WTC11 (cell line): ENCODE data around the gene CTBP1.

Source experiments
- FOXJ3 ChIP-seq: sonication (generic); formaldehyde crosslinking; IDR thresholded peaks from 2 replicates; pipeline ENCODE4 v1.9.0; 2021; ENCODE audit warnings: missing genetic modification reagents, mild to moderate bottlenecking, borderline replicate concordance
- TF ChIP-seq, protein P1 (sequence below): fragments of 200-600 bp; IDR thresholded peaks from 2 replicates; pipeline ENCODE4 v1.8.0; 2022; ENCODE audit warnings: antibody characterized with exemption

DNA sequence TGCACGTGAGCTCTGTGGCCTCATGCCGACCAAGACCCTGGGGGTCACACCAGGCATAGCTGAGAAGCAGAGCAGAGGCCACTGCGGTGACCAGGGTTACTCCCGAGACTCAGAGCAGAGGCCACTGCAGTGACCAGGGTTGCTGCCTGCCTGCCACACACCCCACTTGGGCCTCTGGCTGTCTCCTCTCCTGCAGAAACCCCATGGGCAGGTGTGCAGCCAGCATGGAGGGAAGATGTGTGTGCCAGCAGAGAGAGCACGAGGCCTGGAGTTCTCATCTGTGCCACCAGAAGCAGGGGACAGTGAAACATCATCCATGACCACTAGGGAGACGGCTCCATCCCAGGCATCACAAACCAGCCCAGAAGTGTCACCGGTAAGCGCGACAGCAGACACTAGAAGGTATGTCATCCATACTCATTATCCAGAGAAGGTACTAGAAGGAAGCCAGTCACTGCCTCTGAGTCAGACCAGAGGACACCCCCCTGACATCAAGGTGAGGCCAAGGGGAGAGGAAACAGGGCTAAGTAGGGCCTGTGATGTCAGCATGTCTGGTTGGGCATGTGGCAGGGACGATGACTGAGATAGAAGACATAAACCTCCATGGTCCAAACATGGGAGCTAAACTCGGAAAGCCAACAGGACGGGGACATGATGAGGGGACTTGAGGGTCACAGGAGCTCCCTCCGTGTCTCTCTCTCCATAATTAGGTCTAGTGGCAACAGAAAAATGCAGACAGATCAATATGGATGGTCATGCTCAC, 52.3 kb downstream of the CTBP1 start:
- no peak for TF ChIP-seq FOXJ3
- TF ChIP-seq, protein P1, sequence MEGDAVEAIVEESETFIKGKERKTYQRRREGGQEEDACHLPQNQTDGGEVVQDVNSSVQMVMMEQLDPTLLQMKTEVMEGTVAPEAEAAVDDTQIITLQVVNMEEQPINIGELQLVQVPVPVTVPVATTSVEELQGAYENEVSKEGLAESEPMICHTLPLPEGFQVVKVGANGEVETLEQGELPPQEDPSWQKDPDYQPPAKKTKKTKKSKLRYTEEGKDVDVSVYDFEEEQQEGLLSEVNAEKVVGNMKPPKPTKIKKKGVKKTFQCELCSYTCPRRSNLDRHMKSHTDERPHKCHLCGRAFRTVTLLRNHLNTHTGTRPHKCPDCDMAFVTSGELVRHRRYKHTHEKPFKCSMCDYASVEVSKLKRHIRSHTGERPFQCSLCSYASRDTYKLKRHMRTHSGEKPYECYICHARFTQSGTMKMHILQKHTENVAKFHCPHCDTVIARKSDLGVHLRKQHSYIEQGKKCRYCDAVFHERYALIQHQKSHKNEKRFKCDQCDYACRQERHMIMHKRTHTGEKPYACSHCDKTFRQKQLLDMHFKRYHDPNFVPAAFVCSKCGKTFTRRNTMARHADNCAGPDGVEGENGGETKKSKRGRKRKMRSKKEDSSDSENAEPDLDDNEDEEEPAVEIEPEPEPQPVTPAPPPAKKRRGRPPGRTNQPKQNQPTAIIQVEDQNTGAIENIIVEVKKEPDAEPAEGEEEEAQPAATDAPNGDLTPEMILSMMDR: no peak
